C4-2B (cell line): ENCODE data around the gene MIS18A.

Experiments used
- CTCF ChIP-seq: fragments of 450-650 bp; conservative IDR thresholded peaks from 2 replicates; pipeline ENCODE4 v1.5.1; 2017; ENCODE audit warnings: mild to moderate bottlenecking
- ZFX ChIP-seq: fragments of 450-650 bp; IDR thresholded peaks from 2 replicates; pipeline ENCODE4 v1.6.1; 2017

GRCh38 chr21:32298658-32299081, 19.8 kb upstream of the MIS18A start, which contains the start of gene MRAP:
- no peak for TF ChIP-seq CTCF
- TF ChIP-seq ZFX, result no peak
